ENCODE measurements around the gene CHD9.

CHD9 gene

DNA sequence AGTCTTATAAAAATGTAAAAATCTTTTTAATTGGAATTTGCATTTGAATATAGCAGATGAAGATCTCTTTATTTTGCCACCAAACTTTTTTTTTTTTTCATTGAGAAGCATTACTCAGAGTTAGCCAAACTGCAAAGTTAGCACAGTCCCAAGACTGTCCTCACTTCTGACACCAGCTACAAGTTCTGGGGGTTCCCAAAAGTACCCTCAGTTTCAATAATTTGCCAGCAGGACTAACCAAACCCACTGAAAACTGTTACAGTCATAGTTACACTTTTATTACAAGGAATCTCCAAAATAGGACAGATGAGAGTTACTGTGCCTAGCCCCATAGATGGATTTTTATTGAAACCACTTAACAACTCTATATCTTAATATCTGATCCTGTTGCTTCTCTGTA lies 144.1 kb downstream of the CHD9 start:
- no peak for TF ChIP-seq CTCF (IDR thresholded peaks at IDR 0.05; ENCODE audit: low read depth, low read length)

GRCh38 chr16:53201900-53202299 lies 147.1 kb downstream of the CHD9 start:
- H3K4me1 ChIP-seq = peaks cover 3% of the 10 kb centered on the region; the same call in 1 of the 2 replicates
- no peaks in the 10 kb centered on the region for H3K27me3 ChIP-seq
- TF ChIP-seq CTCF (IDR thresholded peaks at IDR 0.05; ENCODE audit: low read depth, low read length) = no peak
- no peaks in the 10 kb centered on the region for H3K9me3 ChIP-seq
- DNase-seq = no peak
- H3K4me3 ChIP-seq (ENCODE audit: low read depth, low read length) = no peak overlapping the region
- peaks cover 7% of the 10 kb centered on the region; the same call in 1 of the 2 replicates for H3K36me3 ChIP-seq

More for the DNA sequence above, 144.1 kb downstream of the CHD9 start:
- Histone ChIP-seq H3K4me3 (ENCODE audit: low read depth, low read length) (no peak overlapping the region), H3K9me3 (no peaks in the 10 kb centered on the region), H3K36me3 (peaks cover 7% of the 10 kb centered on the region; the same call in 1 of the 2 replicates), H3K27me3 (no peaks in the 10 kb centered on the region), H3K4me1 (no peaks in the 10 kb centered on the region)
- DNase-seq = no peak

- peaks cover 7% of the 10 kb centered on the region; the same call in 1 of the 2 replicates for H3K4me1 ChIP-seq
- no peak for TF ChIP-seq CTCF (IDR thresholded peaks at IDR 0.05; ENCODE audit: low read depth, low read length)
- no peak overlapping the region for H3K4me3 ChIP-seq (ENCODE audit: low read depth, low read length)
- H3K36me3 ChIP-seq = peaks cover 7% of the 10 kb centered on the region; the same call in 1 of the 2 replicates
- no peaks in the 10 kb centered on the region for H3K27me3 ChIP-seq
- no peaks in the 10 kb centered on the region for H3K9me3 ChIP-seq
- DNase-seq = no peak
Observed at GRCh38 chr16:53202398-53202797, 147.6 kb downstream of the CHD9 start.

DNA sequence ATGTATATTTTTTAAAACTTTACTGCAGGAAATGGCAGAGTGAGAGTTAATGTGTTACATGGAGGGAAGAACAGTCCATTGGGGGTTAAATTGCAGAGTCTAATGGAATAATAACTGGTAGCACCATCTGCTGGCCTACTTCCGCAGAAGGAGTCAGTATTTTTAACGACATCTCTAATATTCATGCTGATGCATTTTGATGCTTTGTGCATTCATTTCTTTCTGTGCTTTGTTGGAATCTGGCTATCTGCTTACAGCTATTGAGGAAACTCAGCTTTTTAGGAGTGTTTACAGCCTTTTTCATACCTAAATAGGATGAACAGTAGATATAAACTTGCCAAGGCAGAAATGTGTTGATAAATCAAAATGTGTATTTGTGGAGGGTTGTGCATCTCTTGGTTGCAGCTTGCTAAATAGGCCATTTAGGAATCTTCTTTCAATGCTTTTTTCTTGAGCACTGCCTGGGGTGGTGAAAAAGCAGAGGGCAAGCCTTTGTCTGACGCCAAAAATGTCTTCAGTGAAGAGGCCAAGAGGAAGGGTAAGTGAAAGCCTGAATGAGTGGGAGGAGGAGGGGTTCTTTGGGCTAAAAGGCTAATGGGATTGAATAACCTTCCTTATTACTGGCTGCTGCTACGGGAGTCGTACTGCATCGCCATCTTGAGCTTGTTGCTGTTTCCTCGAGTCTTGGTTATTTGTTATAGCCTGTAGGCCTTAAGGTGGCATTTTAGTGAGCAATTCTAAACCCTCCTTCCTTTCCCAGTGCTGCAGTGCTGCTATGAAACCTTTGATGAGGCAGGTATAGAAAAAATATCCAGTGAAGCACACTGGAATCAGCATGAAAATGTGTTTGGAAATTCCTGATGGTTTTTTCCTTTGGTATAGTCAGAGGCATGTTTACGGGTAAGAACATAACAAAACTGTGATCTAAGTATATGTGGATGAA lies 153.3 kb downstream of the CHD9 start:
- H3K9me3 ChIP-seq = no peaks in the 10 kb centered on the region
- no peaks in the 10 kb centered on the region for H3K27me3 ChIP-seq
- DNase-seq = peak; percentile 67
- H3K4me3 ChIP-seq (ENCODE audit: low read depth, low read length) = peak overlapping the region; percentile 92
- peaks cover 12% of the 10 kb centered on the region for H3K36me3 ChIP-seq
- H3K4me1 ChIP-seq = peaks cover 7% of the 10 kb centered on the region; the same call in 1 of the 2 replicates
- TF ChIP-seq CTCF (IDR thresholded peaks at IDR 0.05; ENCODE audit: low read depth, low read length) = peak; percentile 71

DNA sequence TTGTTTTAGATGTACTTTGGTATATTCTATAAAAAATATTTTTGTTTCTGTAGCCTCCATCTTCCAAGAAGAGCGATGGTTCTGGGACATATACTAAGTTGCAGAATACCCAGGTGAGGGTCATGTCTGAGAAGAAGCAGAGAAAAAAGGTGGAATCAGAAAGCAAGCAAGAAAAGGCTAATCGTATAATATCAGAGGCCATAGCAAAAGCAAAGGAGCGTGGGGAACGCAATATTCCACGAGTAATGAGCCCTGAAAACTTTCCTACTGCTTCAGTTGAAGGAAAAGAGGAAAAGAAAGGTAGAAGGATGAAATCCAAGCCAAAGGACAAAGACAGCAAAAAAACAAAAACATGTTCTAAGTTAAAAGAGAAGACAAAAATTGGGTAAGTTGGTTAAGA lies 154.6 kb downstream of the CHD9 start:
- peaks cover 12% of the 10 kb centered on the region for H3K36me3 ChIP-seq
- H3K4me1 ChIP-seq = peaks cover 7% of the 10 kb centered on the region; the same call in 1 of the 2 replicates
- peak overlapping the region; percentile 92 for H3K4me3 ChIP-seq (ENCODE audit: low read depth, low read length)
- DNase-seq = no peak
- H3K9me3 ChIP-seq = no peaks in the 10 kb centered on the region
- no peaks in the 10 kb centered on the region for H3K27me3 ChIP-seq
- TF ChIP-seq CTCF (IDR thresholded peaks at IDR 0.05; ENCODE audit: low read depth, low read length) = no peak

DNA sequence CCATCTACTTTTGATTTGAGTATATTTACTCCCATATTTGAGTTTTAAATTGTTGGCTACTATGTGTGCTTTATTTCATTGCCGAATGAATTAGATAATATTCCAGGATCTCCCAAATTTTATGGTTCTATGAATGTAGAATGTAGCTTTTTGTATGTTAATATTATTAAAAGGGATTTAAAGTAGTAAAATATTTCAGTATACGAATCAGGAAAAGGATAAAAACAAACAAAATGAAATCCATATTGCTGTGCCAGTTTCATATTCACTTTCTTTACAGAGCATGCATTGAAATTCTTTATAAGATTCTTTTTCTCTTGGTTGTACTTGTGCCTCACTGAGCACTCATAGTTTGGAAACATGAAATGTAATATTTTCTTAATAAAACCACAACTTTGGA lies 155.1 kb downstream of the CHD9 start:
- no peak for DNase-seq
- Histone ChIP-seq H3K36me3 (peaks cover 12% of the 10 kb centered on the region), H3K4me1 (peaks cover 7% of the 10 kb centered on the region; the same call in 1 of the 2 replicates), H3K9me3 (no peaks in the 10 kb centered on the region), H3K4me3 (ENCODE audit: low read depth, low read length) (peak overlapping the region; percentile 92), H3K27me3 (no peaks in the 10 kb centered on the region)
- TF ChIP-seq CTCF (IDR thresholded peaks at IDR 0.05; ENCODE audit: low read depth, low read length) = no peak
